MM.1S (cell line): Measurements from ENCODE around the gene RBM25.
"Not testable (repeated sequence)": the region's sequence is repeated elsewhere in the genome, so short reads cannot be mapped to it uniquely, and the experiment has no call there.

Source experiments
- DNase-seq: peaks from one replicate; pipeline ENCODE4 v3.0.0-alpha.2; 2015
- H2AFZ ChIP-seq: fragments of 300-600 bp; sonication (generic); 2 replicates; pipeline ENCODE4 v1.6.0; 2016; ENCODE audit warnings: antibody characterized with exemption, low read length
- H3F3A ChIP-seq: fragments of 300-600 bp; sonication (generic); 2 replicates; pipeline ENCODE4 v1.6.1; 2016; ENCODE audit warnings: mild to moderate bottlenecking, antibody characterized with exemption, low read length, moderate library complexity, mixed read lengths; ENCODE audit not compliant: insufficient read depth
- H3K27ac ChIP-seq: fragments of 300-600 bp; sonication (generic); 2 replicates; pipeline ENCODE4 v1.5.1; 2016; ENCODE audit warnings: mild to moderate bottlenecking, low read length
- H3K27me3 ChIP-seq: fragments of 300-600 bp; sonication (generic); replicated peaks from 2 replicates; pipeline ENCODE4 v1.6.0; 2016; ENCODE audit warnings: low read length; ENCODE audit not compliant: insufficient read depth
- H3K36me3 ChIP-seq: fragments of 300-600 bp; sonication (generic); replicated peaks from 2 replicates; pipeline ENCODE4 v1.6.1; 2016; ENCODE audit warnings: mild to moderate bottlenecking, low read length, mixed read lengths; ENCODE audit not compliant: insufficient read depth
- H3K4me1 ChIP-seq: fragments of 300-600 bp; sonication (generic); 2 replicates; pipeline ENCODE4 v1.6.1; 2016; ENCODE audit warnings: low read length, mixed read lengths
- H3K4me2 ChIP-seq: fragments of 300-600 bp; sonication (generic); 2 replicates; pipeline ENCODE4 v1.6.0; 2016; ENCODE audit warnings: low read depth, low read length
- H3K4me3 ChIP-seq: fragments of 300-600 bp; sonication (generic); 2 replicates; pipeline ENCODE4 v1.5.1; 2016; ENCODE audit warnings: low read length, mixed read lengths
- H3K79me2 ChIP-seq: fragments of 300-600 bp; sonication (generic); 2 replicates; pipeline ENCODE4 v1.6.1; 2016; ENCODE audit warnings: mixed run types, low read length, mixed read lengths
- H3K9ac ChIP-seq: fragments of 300-600 bp; sonication (generic); 2 replicates; pipeline ENCODE4 v1.6.1; 2016; ENCODE audit warnings: low read length, mixed read lengths
- H3K9me2 ChIP-seq: fragments of 300-600 bp; sonication (generic); replicated peaks from 2 replicates; pipeline ENCODE4 v1.6.1; 2016; ENCODE audit warnings: mild to moderate bottlenecking, low read length, mixed read lengths; ENCODE audit not compliant: insufficient read depth
- H3K9me3 ChIP-seq: fragments of 300-600 bp; sonication (generic); replicated peaks from 2 replicates; pipeline ENCODE4 v1.6.1; 2016; ENCODE audit warnings: mild to moderate bottlenecking, low read length, mixed read lengths; ENCODE audit not compliant: insufficient read depth
- H4K20me1 ChIP-seq: fragments of 300-600 bp; sonication (generic); 2 replicates; pipeline ENCODE4 v1.6.1; 2016; ENCODE audit warnings: mild to moderate bottlenecking, low read length, moderate library complexity, mixed read lengths; ENCODE audit not compliant: insufficient read depth
- CTCF ChIP-seq: fragments of 300-600 bp; sonication (generic); IDR thresholded peaks from 2 replicates; pipeline ENCODE4 v1.5.1; 2016; ENCODE audit warnings: antibody characterized with exemption, low read length, mixed read lengths
- EZH2 ChIP-seq: fragments of 300-600 bp; sonication (generic); optimal IDR thresholded peaks from 2 replicates; pipeline ENCODE3; 2017; ENCODE audit warnings: low read depth, mild to moderate bottlenecking, antibody characterized with exemption, low read length, mixed read lengths
- EZH2phosphoT487 ChIP-seq: fragments of 300-600 bp; sonication (generic); IDR thresholded peaks from 2 replicates; pipeline ENCODE4 v1.6.1; 2018; ENCODE audit warnings: antibody characterized with exemption, low read length

RBM25 gene

GRCh38 chr14:73168691-73169090, 110.4 kb downstream of the RBM25 start:
- no peaks in the 10 kb centered on the region for H3K36me3 ChIP-seq
- no peak overlapping the region for H3K27ac ChIP-seq
- H2AFZ ChIP-seq = no peak overlapping the region
- TF ChIP-seq CTCF (no peak), EZH2 (no peak), EZH2phosphoT487 (no peak)
- H3F3A ChIP-seq = no peaks in the 10 kb centered on the region
- no peaks in the 10 kb centered on the region for H3K27me3 ChIP-seq
- H3K9me3 ChIP-seq = no peaks in the 10 kb centered on the region
- H3K4me3 ChIP-seq = no peak overlapping the region
- no peaks in the 10 kb centered on the region for H3K9me2 ChIP-seq
- H3K9ac ChIP-seq = no peak overlapping the region
- H3K4me1 ChIP-seq = no peaks in the 10 kb centered on the region
- H4K20me1 ChIP-seq = no peaks in the 10 kb centered on the region
- no peak for DNase-seq
- H3K79me2 ChIP-seq = no peaks in the 10 kb centered on the region
- no peak overlapping the region for H3K4me2 ChIP-seq

DNA sequence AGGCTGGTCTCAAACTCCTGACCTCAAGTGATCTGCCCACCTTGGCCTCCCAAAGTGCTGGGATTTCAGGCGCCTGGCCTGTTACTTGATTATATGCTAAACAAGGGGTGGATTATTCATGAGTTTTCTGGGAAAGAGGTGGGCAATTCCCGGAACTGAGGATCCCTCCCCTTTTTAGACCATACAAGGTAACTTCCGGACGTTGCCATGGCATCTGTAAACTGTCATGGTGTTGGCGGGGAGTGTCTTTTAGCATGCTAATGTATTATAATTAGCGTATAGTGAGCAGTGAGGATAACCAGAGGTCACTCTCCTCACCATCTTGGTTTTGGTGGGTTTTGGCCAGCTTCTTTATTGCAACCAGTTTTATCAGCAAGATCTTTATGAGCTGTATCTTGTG, 111.5 kb downstream of the RBM25 start:
- not testable (repeated sequence) for H3K9me3 ChIP-seq, H3K27ac ChIP-seq, H3K79me2 ChIP-seq, DNase-seq, H3K9me2 ChIP-seq, H3K9ac ChIP-seq, H3K4me1 ChIP-seq, H3K36me3 ChIP-seq, H3F3A ChIP-seq, H4K20me1 ChIP-seq, H3K4me3 ChIP-seq, H3K4me2 ChIP-seq, H2AFZ ChIP-seq, H3K27me3 ChIP-seq

- no peak for DNase-seq
- Histone ChIP-seq H3K27ac (no peak overlapping the region), H3K4me1 (no peaks in the 10 kb centered on the region), H2AFZ (no peak overlapping the region), H4K20me1 (no peaks in the 10 kb centered on the region), H3K79me2 (no peaks in the 10 kb centered on the region), H3K27me3 (no peaks in the 10 kb centered on the region), H3K4me2 (no peak overlapping the region), H3K4me3 (no peak overlapping the region), H3K9me3 (no peaks in the 10 kb centered on the region), H3F3A (no peaks in the 10 kb centered on the region), H3K9ac (no peak overlapping the region), H3K9me2 (no peaks in the 10 kb centered on the region), H3K36me3 (no peaks in the 10 kb centered on the region)
- TF ChIP-seq CTCF (no peak), EZH2phosphoT487 (no peak), EZH2 (no peak)
Observed at GRCh38 chr14:73170686-73171085, 112.4 kb downstream of the RBM25 start.

DNA sequence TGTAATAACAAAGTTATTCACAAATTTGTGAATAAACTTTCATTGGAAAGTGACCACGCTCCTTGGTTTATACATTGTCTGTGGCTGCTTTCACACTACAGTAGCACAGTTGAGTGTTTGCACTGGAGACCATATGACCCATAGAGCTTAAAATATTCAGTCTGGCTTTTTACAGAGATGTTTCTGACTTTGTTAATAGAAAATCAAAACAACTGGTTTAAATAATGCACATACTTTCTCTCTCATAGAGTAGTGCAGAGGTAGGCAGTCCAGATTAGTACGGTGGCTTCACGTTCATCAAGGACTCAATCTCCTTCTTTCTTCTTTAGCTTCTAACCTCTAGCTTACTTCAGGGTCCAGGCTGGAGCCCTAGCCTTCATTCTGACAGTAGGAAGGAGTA, 114.2 kb downstream of the RBM25 start:
- Histone ChIP-seq H3K36me3 (no peaks in the 10 kb centered on the region), H3K9me2 (no peaks in the 10 kb centered on the region), H4K20me1 (no peaks in the 10 kb centered on the region), H3K79me2 (no peaks in the 10 kb centered on the region), H3K27ac (no peak overlapping the region), H3K4me1 (no peaks in the 10 kb centered on the region), H3K4me3 (no peak overlapping the region), H3K9me3 (no peaks in the 10 kb centered on the region), H3K27me3 (no peaks in the 10 kb centered on the region), H3F3A (no peaks in the 10 kb centered on the region), H3K9ac (no peak overlapping the region), H3K4me2 (no peak overlapping the region), H2AFZ (no peak overlapping the region)
- no peak for DNase-seq
- TF ChIP-seq CTCF = no peak
- no peak for TF ChIP-seq EZH2
- no peak for TF ChIP-seq EZH2phosphoT487
